GM23338 (cell line): Measurements from ENCODE around the gene OR51V1. TPM values are rescaled to one million over a fixed set of nuclear protein-coding genes. Genes with fewer than 3 reads are reported as not detected.

ENCODE experiments used
- ATAC-seq: fragments of 200-7000 bp; cut with Tn5 transposase; 3 replicates; pipeline ENCODE4 v1.9.1; 2020
- DNase-seq: peaks from one replicate; pipeline ENCODE4 v3.0.0-alpha.2; 2015; ENCODE audit warnings: low spot score
- H2AFZ ChIP-seq: fragments of 200-600 bp; sonication (generic); 2 replicates; pipeline ENCODE4 v1.8.0; 2016; ENCODE audit warnings: antibody characterized with exemption, mild to moderate bottlenecking, moderate library complexity
- H3F3A ChIP-seq: fragments of 200-600 bp; sonication (generic); replicated peaks from 2 replicates; pipeline ENCODE4 v1.8.0; 2017; ENCODE audit warnings: antibody characterized with exemption, mixed run types, low read depth
- H3K27ac ChIP-seq: fragments of 200-600 bp; sonication (generic); 2 replicates; pipeline ENCODE4 v1.6.1; 2016; ENCODE audit warnings: low read depth
- H3K27me3 ChIP-seq: fragments of 200-600 bp; sonication (generic); 2 replicates; pipeline ENCODE4 v1.8.0; 2016; ENCODE audit warnings: mild to moderate bottlenecking, mixed run types, moderate library complexity; ENCODE audit not compliant: insufficient read depth
- H3K36me3 ChIP-seq: fragments of 200-600 bp; sonication (generic); 2 replicates; pipeline ENCODE4 v1.8.0; 2016; ENCODE audit warnings: mild to moderate bottlenecking; ENCODE audit not compliant: insufficient read depth
- H3K4me1 ChIP-seq: fragments of 200-600 bp; sonication (generic); 2 replicates; pipeline ENCODE4 v1.8.0; 2016; ENCODE audit warnings: mild to moderate bottlenecking, moderate library complexity; ENCODE audit not compliant: insufficient read depth
- H3K4me2 ChIP-seq: fragments of 200-600 bp; sonication (generic); 2 replicates; pipeline ENCODE4 v1.7.1; 2017; ENCODE audit warnings: mixed run types
- H3K4me3 ChIP-seq: fragments of 200-600 bp; sonication (generic); 2 replicates; pipeline ENCODE4 v1.6.1; 2016; ENCODE audit warnings: mixed run types
- H3K79me2 ChIP-seq: fragments of 200-600 bp; sonication (generic); replicated peaks from 2 replicates; pipeline ENCODE4 v1.8.0; 2017; ENCODE audit warnings: mild to moderate bottlenecking; ENCODE audit not compliant: insufficient read depth
- H3K9me2 ChIP-seq: fragments of 200-600 bp; sonication (generic); 2 replicates; pipeline ENCODE4 v1.8.0; 2017; ENCODE audit not compliant: insufficient read depth
- H4K20me1 ChIP-seq: fragments of 200-600 bp; sonication (generic); replicated peaks from 2 replicates; pipeline ENCODE4 v1.8.0; 2017; ENCODE audit warnings: mild to moderate bottlenecking; ENCODE audit not compliant: insufficient read depth
- H3K27ac Mint-ChIP-seq: 2 replicates; pipeline ENCODE4 v1.8.0; 2020; ENCODE audit warnings: inconsistent platforms, mild to moderate bottlenecking, moderate library complexity, mixed read lengths
- H3K27me3 Mint-ChIP-seq: 3 replicates; pipeline ENCODE4 v1.8.0; 2022; ENCODE audit warnings: low read depth, mild to moderate bottlenecking, moderate library complexity, mixed read lengths, inconsistent platforms; ENCODE audit not compliant: insufficient read depth, poor library complexity
- H3K36me3 Mint-ChIP-seq: 3 replicates; pipeline ENCODE4 v1.8.0; 2021; ENCODE audit warnings: low read depth, mild to moderate bottlenecking, inconsistent platforms, moderate library complexity, mixed read lengths
- H3K4me1 Mint-ChIP-seq: 3 replicates; pipeline ENCODE4 v1.8.0; 2020; ENCODE audit warnings: mild to moderate bottlenecking, inconsistent platforms, mixed read lengths
- H3K4me3 Mint-ChIP-seq: 3 replicates; pipeline ENCODE4 v1.8.0; 2021; ENCODE audit warnings: moderate library complexity, mild to moderate bottlenecking, inconsistent platforms, mixed read lengths
- H3K9me3 Mint-ChIP-seq: 3 replicates; pipeline ENCODE4 v1.8.0; 2020; ENCODE audit warnings: moderate library complexity, mild to moderate bottlenecking, inconsistent platforms, mixed read lengths
- CREB1 ChIP-seq: fragments of 250-450 bp; sonication (Bioruptor Pico); IDR thresholded peaks from 2 replicates; pipeline ENCODE4 v1.5.0; 2020; ENCODE audit warnings: low read depth, mild to moderate bottlenecking, moderate library complexity
- EZH2 ChIP-seq: fragments of 200-600 bp; sonication (generic); IDR thresholded peaks from one replicate; pipeline ENCODE4 v1.8.0; 2017; ENCODE audit warnings: antibody characterized with exemption, mild to moderate bottlenecking, low read depth; ENCODE audit not compliant: unreplicated experiment
- EZH2phosphoT487 ChIP-seq: fragments of 200-600 bp; sonication (generic); IDR thresholded peaks from one replicate; pipeline ENCODE4 v1.8.1; 2018; ENCODE audit warnings: antibody characterized with exemption; ENCODE audit not compliant: unreplicated experiment
- JUNB ChIP-seq: IDR thresholded peaks from one replicate; pipeline ENCODE4 v1.6.1; 2016; ENCODE audit warnings: antibody characterized with exemption; ENCODE audit not compliant: unreplicated experiment
- POLR2AphosphoS5 ChIP-seq: IDR thresholded peaks from 2 replicates; pipeline ENCODE4 v1.6.1; 2016; ENCODE audit warnings: antibody characterized with exemption, low read depth
- REST ChIP-seq: IDR thresholded peaks from one replicate; pipeline ENCODE4 v1.6.1; 2018; ENCODE audit warnings: antibody characterized with exemption; ENCODE audit not compliant: unreplicated experiment
- STAT1 ChIP-seq: IDR thresholded peaks from one replicate; pipeline ENCODE4 v1.6.1; 2016; ENCODE audit warnings: antibody characterized with exemption; ENCODE audit not compliant: unreplicated experiment
- ZNF114 ChIP-seq: fragments of 250-450 bp; sonication (Bioruptor Pico); IDR thresholded peaks from 2 replicates; pipeline ENCODE4 v1.5.0; 2020; ENCODE audit warnings: mild to moderate bottlenecking, moderate library complexity
- ZNF331 ChIP-seq: fragments of 250-450 bp; sonication (Bioruptor Pico); IDR thresholded peaks from 2 replicates; pipeline ENCODE4 v1.5.0; 2020; ENCODE audit warnings: low read depth, mild to moderate bottlenecking, moderate library complexity
- ZNF462 ChIP-seq: fragments of 250-450 bp; sonication (Bioruptor Pico); IDR thresholded peaks from 2 replicates; pipeline ENCODE4 v1.5.0; 2020; ENCODE audit warnings: mild to moderate bottlenecking, moderate library complexity
- polyA plus RNA-seq: library from polyadenylated mRNA; unstranded; fragments of >200 nt; fragmentation: Nextera tagmentation; extraction: Ambion mirVana; gene quantifications from 2 replicates; pipeline ENCODE4 v1.2.1, GENCODE V29; 2016
- total RNA-seq: library from RNA; depleted of rRNA; stranded (reverse); fragments of >200 nt; shearing (Covaris generic); gene quantifications from 2 replicates; pipeline ENCODE4 v1.2.3, GENCODE V29; 2014
- TF ChIP-seq, protein P1 (sequence below): IDR thresholded peaks from 2 replicates; pipeline ENCODE4 v1.6.1; 2016; ENCODE audit warnings: antibody characterized with exemption

Gene OR51V1
- total and polyA plus RNA-seq, 2 experiments from 2014 or later, result not detected

DNA sequence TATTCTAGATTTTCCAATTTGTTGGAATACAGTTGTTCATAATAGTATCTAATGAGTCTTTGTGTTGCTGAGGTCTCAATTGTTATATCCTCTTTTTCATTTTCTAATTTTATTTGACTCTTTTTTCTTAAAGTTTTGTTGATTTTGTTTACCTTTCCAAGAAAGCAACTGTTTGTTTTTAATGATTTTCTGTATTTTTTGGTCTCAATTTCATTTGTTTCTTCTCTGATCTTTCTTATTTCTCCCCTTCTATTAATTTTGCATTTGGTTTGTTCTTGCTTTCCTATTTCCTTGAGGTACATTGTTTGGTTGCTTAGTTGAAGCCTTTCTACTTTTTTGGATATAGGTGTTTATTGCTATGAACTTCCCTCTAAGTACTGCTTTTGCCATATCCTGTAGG is 40.7 kb downstream of the OR51V1 start:
- H3K27ac ChIP-seq, result no peak overlapping the region
- H3K4me1 Mint-ChIP-seq, result peaks cover 12% of the 10 kb centered on the region
- H4K20me1 ChIP-seq, result no peaks in the 10 kb centered on the region
- H3K27ac Mint-ChIP-seq, result no peak overlapping the region
- no peak overlapping the region for H3K4me3 Mint-ChIP-seq
- no peak overlapping the region for H3K4me2 ChIP-seq
- TF ChIP-seq STAT1, result no peak
- peaks cover 37% of the 10 kb centered on the region for H3K36me3 Mint-ChIP-seq
- no peak for ATAC-seq
- H3K79me2 ChIP-seq, result no peaks in the 10 kb centered on the region
- H3F3A ChIP-seq, result no peaks in the 10 kb centered on the region
- peaks cover 4% of the 10 kb centered on the region; the same call in 1 of the 2 replicates for H3K4me1 ChIP-seq
- DNase-seq, result no peak
- H2AFZ ChIP-seq, result no peak overlapping the region
- no peaks in the 10 kb centered on the region for H3K36me3 ChIP-seq
- H3K9me3 Mint-ChIP-seq, result peaks cover 7% of the 10 kb centered on the region; the same call in 2 of the 3 replicates
- no peaks in the 10 kb centered on the region; the same call in 1 of the 2 replicates for H3K9me2 ChIP-seq
- H3K27me3 ChIP-seq, result no peaks in the 10 kb centered on the region
- no peak overlapping the region for H3K4me3 ChIP-seq
- peaks cover 10% of the 10 kb centered on the region for H3K27me3 Mint-ChIP-seq

DNA sequence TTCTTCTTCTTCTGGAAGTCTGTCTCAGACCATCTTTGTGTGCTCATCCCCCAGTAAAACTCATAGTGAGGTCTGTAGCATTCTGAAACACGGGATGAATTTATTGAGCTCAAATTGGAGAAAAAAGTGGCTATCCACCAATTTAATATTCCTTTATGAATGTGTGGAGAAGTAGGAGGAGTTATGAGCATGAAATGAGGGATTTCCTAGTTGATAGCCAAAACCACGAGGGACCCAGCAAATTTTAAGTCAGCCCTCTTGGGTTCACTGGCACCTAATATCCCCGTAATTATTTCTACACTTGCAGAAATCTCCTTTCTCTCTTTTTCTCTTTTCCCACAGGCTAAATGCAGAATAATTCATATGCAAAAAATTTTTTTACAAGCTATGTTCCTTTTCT is 45.8 kb downstream of the OR51V1 start, which contains the start of gene OR52A1:
Gene OR52A1, minus strand, starts transcription at position 101 of the 400 bp plus-strand sequence. CDS start 2,388 bp downstream, outside the sequence.
- H3K27me3 Mint-ChIP-seq, result peaks cover 4% of the 10 kb centered on the region
- DNase-seq, result no peak
- H3K4me1 ChIP-seq, result peaks cover 6% of the 10 kb centered on the region; the same call in 1 of the 2 replicates
- H3K4me1 Mint-ChIP-seq, result peaks cover 6% of the 10 kb centered on the region; the same call in 2 of the 3 replicates
- no peak within 1 kb of the TSS for H3K4me2 ChIP-seq
- no peak within 1 kb of the TSS for H2AFZ ChIP-seq
- no peak within 1 kb of the TSS for H3K4me3 Mint-ChIP-seq
- H3K36me3 ChIP-seq, result no peaks in the 10 kb centered on the region
- H3K9me3 Mint-ChIP-seq, result peaks cover 3% of the 10 kb centered on the region; the same call in 2 of the 3 replicates
- H3K27ac ChIP-seq, result no peak within 1 kb of the TSS
- H4K20me1 ChIP-seq, result no peaks in the 10 kb centered on the region
- H3K27ac Mint-ChIP-seq, result no peak within 1 kb of the TSS
- no peak for ATAC-seq
- H3K36me3 Mint-ChIP-seq, result peaks cover 13% of the 10 kb centered on the region; the same call in 2 of the 3 replicates
- H3K79me2 ChIP-seq, result no peaks in the 10 kb centered on the region
- no peaks in the 10 kb centered on the region for H3F3A ChIP-seq
- no peaks in the 10 kb centered on the region; the same call in 1 of the 2 replicates for H3K9me2 ChIP-seq
- H3K27me3 ChIP-seq, result no peaks in the 10 kb centered on the region
- H3K4me3 ChIP-seq, result no peak within 1 kb of the TSS
- TF ChIP-seq REST (no peak), STAT1 (no peak), POLR2AphosphoS5 (no peak), ZNF462 (CRISPR knock-in tag) (no peak), CREB1 (CRISPR knock-in tag) (no peak), JUNB (no peak), EZH2 (no peak), ZNF331 (CRISPR knock-in tag) (no peak), ZNF114 (CRISPR knock-in tag) (no peak), EZH2phosphoT487 (no peak)
- TF ChIP-seq, protein P1, sequence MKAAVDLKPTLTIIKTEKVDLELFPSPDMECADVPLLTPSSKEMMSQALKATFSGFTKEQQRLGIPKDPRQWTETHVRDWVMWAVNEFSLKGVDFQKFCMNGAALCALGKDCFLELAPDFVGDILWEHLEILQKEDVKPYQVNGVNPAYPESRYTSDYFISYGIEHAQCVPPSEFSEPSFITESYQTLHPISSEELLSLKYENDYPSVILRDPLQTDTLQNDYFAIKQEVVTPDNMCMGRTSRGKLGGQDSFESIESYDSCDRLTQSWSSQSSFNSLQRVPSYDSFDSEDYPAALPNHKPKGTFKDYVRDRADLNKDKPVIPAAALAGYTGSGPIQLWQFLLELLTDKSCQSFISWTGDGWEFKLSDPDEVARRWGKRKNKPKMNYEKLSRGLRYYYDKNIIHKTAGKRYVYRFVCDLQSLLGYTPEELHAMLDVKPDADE, result no peak
